NCI-H524 treated with DMSO at 0.1 percent for 48 hours (cell line): ENCODE measurements around the gene PIGR.

Experiments used
- DNase-seq: peaks from one replicate; lab custom pipeline; 2025; lab: John Stamatoyannopoulos, UW

PIGR gene

DNA sequence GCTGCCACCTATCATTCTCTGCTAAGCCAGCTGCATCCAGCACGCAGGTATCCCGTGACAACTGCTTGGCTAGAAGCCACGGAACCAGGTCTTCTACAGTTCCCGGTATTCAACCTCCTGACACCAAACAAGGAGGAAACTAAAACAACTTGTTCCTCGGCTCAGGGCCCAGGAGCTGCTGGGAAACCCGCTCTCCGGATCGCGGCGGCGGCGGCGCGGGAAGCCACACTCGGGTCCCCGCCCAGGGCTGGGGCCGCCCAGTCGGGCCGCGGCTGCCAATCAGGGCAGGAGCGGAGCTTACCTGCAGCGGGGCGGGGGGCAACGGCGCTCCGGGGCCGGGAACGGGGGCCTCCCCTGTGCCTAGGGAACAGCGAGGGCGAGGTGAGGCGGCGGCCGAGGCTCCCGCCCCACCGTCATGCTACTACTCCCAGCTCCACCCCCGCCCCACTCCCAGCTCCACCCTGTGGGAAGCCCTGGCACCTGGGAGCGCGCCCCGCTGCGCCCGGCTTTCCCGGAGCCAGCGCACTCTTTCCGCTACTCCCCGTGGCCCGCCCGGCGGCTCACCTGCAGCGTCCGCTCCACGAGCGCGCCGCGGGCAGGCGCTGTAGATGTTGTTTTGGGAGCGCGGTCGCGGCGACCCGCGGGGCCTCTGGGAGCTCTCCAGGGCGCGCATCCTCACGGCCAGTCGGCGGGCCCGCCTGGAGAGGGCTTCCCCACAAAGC, 36.9 kb downstream of the PIGR start:
- DNase-seq: no peak

DNA sequence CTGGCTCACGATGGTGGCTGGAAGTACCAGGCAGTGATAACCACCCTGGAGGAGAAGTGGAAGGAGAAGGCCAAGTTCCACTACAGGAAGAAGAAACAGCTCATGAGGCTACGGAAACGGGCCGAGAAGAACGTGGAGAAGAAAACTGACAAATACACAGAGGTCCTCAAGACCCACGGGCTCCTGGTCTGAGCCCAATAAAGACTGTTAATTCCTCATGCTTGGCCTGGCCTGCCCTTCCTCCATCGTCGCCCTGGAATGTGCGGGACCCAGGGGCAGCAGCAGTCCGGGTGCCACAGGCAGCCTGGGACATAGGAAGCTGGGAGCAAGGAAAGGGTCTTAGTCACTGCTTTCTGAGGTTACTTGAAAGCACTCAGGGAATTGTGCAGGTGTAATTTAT, 38.2 kb downstream of the PIGR start:
- no peak for DNase-seq

DNA sequence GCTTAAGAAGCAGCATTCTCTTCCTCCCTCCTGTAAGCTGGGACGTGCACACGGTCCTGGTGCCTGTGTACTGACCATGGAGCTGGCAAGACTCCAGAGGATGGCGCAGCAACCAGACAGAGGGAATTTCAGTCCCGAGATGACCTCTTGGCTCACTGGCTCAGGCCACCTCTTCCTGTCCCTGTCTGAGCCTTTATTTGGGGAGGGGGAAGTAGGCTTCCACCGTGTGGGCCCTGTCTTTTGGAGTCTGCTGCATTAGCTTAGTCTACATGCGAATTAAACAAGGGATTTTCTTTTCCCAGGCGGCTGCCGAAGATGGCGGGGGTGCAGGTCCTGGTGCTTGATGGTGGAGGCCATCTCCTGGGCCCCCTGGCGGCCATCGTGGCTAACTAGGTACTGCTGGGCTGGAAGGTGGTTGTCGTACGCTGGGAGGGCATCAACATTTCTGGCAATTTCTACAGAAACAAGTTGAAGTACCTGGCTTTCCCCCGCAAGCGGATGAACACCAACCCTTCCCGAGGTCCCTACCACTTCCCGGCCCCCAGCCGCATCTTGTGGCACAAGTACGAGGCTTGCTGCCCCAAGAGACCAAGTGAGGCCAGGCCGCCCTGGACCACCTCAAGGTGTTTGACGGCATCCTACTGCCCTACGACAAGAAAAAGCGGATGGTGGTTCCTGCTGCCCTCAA, 38.8 kb downstream of the PIGR start:
- DNase-seq: no peak

DNA sequence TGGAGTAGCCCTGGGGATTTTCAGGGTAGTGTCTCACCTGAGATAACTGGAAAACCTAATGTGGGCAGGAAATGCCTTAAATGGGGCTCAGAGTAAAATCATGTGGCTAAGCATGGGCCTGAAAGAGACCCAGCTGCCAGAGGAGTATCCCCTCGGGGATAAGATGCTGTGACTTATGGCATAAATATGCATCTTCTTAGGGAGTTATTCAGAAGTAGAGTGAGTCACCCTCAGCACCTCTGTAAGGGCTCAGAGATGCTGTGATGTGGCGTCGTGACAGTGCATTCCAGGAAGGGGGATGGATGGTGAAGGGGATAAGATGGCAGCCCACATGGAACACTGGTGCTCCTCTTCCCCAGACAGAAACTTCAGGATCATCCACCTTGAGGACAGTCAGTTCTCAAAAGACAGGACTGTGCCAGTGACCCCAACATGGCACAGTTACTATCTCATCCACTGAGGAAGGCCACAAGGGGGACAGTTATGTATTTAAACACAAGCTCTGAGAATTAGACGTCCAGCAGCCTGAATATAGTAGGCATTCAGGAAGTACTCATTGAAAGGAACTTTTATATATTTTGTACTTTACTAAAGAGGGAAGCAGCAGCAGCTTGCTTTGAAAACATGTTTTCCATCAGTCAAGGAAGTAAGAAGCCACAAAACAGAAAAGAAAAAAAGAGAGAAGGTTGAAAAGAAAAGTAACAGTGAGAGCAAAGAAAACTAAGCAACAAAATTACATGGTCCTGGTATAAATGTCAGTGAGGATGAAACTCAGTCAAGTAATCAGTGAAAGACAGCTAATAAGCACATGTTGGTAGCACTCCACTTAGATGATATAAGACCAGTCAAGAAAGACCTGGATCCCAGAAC, 40.7 kb downstream of the PIGR start:
- DNase-seq: no peak

DNA sequence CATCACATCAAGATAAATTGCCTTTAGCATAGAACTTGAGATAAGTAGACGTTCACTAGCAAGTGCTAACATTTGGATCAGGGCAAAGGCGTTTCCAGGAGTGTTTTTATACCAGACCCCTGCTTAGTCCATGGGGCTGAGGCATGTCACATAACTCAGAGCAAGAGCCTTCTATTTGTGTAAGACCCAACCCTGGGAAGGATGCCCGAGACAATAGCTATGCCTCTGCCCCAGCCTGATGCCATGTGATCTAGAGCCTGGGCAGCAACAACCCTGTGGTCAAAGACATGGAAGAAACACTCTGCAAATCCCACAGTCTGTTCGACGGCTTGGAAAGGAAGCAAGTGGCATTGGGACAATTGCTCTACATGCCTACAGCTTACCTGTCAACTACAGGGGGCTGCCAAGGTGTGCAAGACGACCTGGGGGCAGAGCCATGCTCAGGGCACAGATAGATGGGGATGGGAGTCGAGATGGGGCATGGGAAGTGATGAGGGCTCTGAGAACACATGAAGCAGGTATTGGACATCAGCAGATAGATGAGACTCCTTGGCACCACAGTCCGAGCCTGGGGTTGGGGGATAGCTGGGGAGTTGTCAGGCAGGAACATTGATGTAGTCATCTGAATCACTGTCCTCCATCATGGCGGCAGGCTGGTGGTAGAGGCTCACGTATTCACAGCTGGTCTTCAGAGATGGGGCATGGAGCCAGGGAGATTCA, 41.7 kb downstream of the PIGR start:
- DNase-seq: no peak

DNA sequence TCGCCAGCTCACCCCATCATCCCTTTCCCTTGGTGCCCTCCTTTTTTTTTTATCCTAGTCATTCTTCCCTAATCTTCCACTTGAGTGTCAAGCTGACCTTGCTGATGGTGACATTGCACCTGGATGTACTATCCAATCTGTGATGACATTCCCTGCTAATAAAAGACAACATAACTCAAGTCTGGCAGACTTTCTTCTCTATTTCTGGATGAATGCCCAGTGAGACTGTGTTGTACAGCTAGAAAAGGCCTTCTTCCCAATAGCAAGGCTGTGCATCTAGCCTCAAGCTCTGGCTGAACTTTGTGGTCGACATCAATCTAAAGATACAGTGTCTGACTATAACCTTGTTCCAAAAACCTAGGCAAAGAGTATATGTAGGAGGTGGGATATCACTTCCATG, 42.6 kb downstream of the PIGR start:
- no peak for DNase-seq

DNA sequence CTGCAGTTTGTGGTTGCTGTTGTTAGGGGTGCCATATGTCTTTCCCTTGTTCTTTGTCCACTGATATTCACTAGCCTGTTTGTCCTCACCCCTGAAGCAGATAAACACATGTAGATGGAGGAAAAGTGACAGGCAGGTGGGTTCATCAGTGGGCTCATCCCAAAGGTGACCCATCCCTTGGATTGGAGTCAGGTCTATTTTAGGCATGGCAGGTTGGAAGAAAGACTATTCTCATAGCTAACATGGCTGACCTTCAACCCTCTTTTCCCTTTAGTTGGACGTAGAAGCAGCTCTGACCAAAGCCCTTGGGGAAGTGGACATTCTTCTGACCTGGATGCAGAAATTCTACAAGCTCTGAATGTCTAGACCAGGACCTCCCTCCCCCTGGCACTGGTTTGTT, 43.6 kb downstream of the PIGR start:
- DNase-seq: no peak

DNA sequence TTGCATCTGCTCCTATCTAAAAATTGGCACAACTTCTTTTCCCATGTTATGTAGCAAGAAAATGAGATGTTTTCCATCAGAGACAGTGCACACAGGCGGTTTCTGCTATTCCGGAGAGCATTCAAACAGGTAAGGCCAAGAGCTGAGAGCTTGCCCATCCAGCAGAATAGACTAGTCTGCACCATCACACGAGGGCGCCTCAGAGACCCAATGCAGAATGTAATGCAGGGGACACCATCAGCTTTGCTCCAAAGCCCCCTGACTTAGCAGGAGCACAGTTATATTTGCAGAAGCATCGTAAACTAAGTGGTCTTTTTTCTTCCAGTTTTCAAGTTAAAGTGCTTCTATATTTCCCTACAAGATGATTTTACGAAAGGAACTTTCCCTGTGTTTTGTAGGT, 44.3 kb downstream of the PIGR start:
- no peak for DNase-seq

DNA sequence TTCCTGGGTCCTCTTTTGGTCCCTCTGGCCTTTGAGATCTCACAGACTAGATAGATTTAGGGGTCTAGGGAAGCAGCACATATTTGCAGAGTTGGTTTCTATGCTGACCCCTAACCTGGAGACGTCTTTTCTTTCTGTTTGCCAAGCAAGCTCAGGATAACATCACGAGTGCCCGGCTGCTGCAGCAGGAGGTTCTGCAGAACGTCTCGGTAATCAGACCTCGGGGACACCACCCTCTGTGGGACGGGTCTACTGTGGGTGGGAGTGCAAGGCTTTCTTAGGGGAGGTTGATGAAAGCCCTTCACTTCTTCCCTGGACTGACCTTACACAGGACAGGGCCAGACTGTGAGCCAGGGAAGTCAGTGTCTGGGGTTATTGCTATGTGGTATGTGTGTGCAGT, 46.1 kb downstream of the PIGR start:
- DNase-seq: no peak

DNA sequence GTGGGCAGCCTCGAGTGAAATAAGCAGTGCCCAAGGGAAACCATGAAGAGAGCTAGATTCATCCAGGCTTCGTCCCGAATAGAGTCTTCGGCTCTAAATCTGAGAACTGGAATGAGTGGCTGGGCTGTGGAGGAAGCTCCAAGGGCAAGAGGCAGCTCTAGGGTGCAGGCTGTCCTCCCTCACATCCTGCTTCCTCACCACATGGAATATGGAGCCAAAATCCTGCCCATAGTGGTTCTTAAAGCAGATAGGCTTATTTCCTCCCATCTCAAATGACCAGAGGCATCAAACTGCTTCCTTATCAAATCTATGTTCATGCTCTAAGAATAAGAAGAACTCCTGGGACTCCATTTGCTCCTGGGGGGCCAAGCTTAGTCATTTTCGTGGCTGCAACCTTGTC, 46.5 kb downstream of the PIGR start:
- DNase-seq: no peak

DNA sequence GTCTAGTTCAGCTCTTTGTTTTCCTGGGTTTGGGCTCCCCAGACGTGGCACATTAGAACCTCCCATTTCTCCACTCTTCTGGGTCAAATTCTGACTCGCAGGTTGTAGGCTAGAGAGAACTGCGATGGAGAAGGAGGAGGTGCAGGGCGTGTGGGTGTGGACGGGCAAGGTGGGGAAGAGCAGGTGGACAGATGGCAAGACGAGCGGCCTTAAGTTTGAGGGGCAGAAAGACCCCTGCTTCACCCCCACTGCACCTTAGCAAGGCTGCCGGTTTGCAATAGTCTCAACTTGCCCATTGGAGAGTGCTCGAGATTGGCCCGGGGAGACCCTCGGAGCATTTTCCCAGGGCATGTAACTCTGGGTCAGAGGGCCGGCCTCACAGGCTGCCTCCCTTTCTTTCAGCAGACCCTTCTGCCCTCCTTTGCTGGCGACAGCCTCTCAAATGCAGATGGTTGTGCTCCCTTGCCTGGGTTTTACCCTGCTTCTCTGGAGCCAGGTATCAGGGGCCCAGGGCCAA, 47.3 kb downstream of the PIGR start:
- no peak for DNase-seq

DNA sequence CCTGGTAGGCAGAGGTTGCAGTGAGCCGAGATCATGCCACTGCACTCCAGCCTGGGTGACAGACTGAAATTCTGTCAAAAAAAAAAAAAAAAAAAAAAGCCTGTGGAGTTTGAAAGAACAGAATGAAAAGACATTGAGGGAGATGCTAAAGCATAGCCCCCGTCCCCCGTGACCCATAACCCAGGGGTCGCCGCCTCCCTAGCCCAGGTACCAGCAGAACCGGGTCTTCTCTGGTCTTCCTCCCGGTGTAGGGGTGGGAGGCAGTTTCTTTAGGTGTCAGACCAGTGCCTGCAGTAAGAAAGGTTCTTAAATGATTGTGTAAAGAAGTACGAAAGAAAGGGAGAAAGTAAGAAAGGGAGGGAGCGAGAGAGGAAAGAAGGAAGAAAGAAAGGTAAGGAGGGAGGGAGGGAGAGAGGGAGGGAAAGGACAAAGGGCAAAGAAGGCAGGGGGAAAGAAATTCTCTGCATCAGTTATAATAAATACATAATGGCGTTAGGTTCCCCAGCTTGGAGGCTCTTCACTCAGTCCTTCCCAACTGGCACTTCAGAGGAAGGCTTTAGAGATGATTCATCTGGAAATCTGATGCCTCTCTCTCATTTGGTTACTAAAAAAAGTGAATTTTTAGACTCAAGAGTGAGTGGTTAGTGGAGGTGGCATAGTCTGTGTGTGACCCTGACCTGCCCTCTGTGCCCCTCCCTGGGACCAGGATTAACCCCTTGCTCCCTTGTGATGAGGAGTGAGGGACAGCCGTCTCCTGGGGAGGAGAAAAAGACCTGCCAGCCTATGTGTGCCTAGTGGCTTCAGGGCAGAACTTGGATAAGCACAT, 48.0 kb downstream of the PIGR start:
- DNase-seq: no peak

DNA sequence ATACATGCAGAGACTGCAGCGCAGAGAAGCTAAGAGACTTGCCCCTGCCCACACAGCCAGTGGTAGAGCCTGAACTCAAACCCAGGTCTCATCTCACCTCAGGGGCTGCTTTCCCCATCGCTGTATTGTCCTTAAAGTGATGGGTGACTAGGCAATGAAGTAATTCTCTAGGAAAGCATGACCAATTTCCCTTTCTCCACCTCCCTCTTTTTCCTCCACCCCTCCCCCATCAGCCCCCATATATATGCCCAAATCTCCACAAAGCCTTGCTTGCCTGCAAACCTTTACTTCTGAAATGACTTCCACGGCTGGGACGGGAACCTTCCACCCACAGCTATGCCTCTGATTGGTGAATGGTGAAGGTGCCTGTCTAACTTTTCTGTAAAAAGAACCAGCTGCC, 49.1 kb downstream of the PIGR start, which contains the start of gene IL24:
TSS of gene IL24 (plus strand) at position 269 of the 400 bp plus-strand sequence. CDS start 390 bp downstream, outside the sequence.
- DNase-seq: no peak

DNA sequence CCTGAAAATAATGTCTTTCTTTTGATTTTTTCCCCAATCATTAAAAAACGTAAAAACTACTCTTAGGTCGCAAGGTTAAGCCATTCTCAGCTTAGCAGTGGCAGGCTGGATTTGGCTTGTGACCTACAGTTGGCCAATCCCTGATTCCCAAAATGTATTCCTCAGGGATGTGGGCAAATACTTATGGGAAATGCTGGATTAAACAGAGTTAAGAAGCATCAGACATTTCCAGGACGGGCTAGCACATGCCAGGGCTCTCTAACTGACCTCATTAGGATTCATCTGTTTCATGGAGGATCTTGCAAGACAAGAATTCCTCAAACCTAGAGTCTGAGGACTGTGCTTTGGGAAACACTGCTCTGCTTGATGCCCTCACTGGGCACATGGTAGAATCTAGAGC, 50.0 kb downstream of the PIGR start:
- peak; percentile 58 for DNase-seq

DNA sequence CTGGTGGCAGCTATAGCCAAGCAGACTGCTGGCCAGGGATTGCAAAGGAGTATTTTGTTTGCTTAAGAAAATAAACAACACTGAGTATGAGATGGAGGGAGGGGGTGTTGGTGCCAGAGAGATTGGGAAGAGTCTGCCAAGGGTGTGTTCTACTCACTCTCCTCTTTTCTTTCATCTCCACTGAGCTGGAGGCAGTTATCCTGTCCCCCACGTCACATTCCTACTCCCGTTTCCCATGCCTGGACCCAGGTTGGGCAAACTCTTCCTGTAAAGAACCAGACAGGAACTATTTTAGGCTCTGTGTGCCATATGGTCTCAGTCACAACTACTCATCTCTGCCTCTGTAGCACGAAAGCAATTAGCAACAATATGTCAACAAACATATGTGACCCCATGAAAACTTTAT, 50.4 kb downstream of the PIGR start:
- no peak for DNase-seq

DNA sequence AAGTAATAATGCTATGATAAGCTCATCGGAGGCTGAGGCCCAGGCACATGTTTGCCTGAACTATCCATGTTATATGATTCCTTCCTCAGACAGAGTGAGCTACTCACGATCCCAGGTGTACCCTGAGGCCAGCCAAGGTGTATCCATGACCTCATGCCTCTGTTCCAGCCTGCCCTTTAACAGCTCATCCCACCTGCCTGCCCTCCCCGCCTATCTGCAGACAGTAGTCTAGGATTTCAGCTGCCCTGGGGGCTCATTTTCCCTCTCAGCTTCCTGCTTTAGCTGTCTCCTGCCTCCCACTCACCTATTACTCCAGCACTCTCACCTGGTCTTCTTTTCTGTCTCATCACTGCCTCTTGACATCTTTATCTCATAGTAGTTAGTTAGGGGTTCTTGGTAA, 50.9 kb downstream of the PIGR start:
- no peak for DNase-seq

DNA sequence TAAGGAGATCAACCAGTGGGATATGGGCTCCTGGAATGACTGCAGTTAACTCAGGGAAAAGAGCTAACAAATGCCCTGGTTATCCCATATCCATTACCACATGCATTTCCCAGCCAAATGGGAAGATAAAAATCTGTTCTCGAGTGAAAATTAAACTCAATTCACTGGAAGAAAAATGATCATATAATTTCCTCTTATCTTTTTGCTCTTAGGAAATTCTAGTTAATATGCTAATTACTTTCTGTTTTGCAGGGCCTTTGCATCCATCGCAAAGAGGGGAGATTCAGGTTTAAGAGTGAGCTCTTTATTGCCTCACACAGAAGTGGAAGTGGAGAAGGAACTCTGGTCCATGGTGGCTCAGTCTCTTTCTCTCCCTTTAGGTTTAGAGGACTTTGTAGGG, 52.9 kb downstream of the PIGR start:
- no peak for DNase-seq

DNA sequence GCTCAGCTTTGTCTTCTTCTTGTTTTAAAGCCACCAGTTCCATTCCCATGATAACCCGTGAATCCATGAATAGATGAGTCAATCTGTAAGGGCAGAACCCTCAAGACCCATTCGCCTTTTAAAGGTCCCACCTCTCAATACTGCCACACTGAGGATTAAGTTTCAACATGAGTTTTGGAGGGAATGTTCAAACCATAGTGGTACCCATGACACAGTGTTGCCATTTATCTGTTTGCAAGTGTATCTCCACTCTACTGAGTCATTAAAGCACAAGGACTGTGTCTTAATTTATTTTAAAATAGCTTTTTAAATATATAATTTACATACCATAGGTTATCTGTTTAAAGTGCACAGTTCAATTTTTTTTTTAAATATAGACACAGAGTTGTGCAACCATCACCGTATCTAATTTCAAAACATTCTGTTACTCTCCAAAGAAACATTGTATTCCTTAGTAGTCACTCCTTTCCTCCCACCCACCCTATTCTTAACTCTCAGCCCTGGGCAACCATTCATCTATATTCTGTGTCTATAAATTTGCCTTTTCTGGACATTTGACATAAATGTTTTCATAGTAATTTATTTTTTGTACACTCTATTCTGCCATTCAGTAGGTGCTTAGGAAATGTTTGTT, 53.8 kb downstream of the PIGR start:
- DNase-seq: no peak

DNA sequence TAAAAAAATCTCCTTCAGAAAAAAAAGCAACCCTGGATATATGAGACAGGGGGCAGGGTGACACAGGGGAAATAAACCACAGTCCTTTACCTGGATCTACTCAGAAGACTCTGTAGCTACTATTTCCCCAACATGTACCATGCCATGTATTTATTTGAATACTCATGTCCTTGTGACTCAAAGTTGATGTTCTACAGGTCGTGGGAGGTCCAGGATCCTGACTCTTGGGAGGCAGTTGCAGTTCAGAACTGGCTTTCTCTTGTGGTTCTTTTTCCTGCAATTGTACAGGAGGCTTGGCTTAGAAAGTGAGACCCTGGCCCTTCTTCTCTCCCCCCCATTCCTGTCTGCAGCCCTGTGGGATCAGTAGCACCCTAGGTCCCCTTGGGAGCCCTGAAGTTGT, 54.9 kb downstream of the PIGR start:
- DNase-seq: no peak
